ENCODE results near the gene APIP.

DNA sequence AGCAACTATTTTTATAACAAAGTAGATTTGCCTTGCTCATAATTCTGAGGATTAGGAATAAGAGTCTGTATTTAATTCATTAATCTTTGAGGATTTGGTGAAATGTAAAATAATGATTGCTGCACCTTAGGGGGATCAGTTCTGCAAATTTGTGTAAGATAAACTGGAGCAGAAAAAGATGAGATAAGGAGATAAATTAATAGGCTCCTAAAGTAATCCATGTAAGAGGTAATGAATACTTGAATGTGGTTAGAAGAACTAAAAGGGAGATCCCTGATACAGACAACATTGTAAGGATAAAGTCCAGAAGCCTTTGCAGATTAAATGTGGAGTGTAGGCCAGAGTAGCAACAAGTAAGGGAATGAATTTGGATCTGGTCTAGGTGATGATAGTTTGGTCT, 45.9 kb upstream of the APIP start:
- TF ChIP-seq, protein P1, sequence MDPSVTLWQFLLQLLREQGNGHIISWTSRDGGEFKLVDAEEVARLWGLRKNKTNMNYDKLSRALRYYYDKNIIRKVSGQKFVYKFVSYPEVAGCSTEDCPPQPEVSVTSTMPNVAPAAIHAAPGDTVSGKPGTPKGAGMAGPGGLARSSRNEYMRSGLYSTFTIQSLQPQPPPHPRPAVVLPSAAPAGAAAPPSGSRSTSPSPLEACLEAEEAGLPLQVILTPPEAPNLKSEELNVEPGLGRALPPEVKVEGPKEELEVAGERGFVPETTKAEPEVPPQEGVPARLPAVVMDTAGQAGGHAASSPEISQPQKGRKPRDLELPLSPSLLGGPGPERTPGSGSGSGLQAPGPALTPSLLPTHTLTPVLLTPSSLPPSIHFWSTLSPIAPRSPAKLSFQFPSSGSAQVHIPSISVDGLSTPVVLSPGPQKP (IDR thresholded peaks at IDR 0.05; ENCODE audit: low read depth, low read length), result no peak
- TF ChIP-seq CTCF (IDR thresholded peaks at IDR 0.05), result no peak
- TF ChIP-seq HOXA7 (CRISPR knock-in tag; IDR thresholded peaks at IDR 0.05), result no peak
- no peak for TF ChIP-seq KDM5A (IDR thresholded peaks at IDR 0.05)
- TF ChIP-seq POLR2A (IDR thresholded peaks at IDR 0.05; ENCODE audit: low read length), result no peak
- TF ChIP-seq PHF8 (IDR thresholded peaks at IDR 0.05; ENCODE audit: borderline replicate concordance, low read depth), result no peak
- no peak for TF ChIP-seq RCOR1 (IDR thresholded peaks at IDR 0.05; ENCODE audit: low read depth, low read length)
- TF ChIP-seq CBX8 (IDR thresholded peaks at IDR 0.05), result no peak
- TF ChIP-seq RFX5 (IDR thresholded peaks at IDR 0.05), result no peak

Data from A549 (cell line).